Endometrial microvascular endothelial cells (primary cell): ENCODE measurements around the gene HDHD2. TPM values are rescaled to one million over a fixed set of nuclear protein-coding genes. Genes with fewer than 3 reads are reported as not detected.

ENCODE experiments used
- in situ Hi-C: cut with HindIII; loops from 2 replicates; pipeline ENCODE4 v1.10.0; 2017; ENCODE audit warnings: low sequenced_read_pairs, low pct_unique_long_range_greater_than_20kb; ENCODE audit errors: inconsistent ontology term
- total RNA-seq: library from RNA; depleted of rRNA; stranded (reverse); fragments of >200 nt; gene quantifications from one replicate; pipeline ENCODE4 v1.2.3, GENCODE V29; 2015; ENCODE audit errors: inconsistent ontology term

The HDHD2 gene
- total RNA-seq, 1 donor from 2014 or later: 16.3 TPM

- in situ Hi-C loops: no loop called here
Observed at GRCh38 chr18:47080872-47081271, 69.4 kb downstream of the HDHD2 start.

- in situ Hi-C loops: no loop called here
Observed at GRCh38 chr18:47077111-47077510, 73.2 kb downstream of the HDHD2 start.

- in situ Hi-C loops: no loop called here
Observed at GRCh38 chr18:47075098-47075883, 75.0 kb downstream of the HDHD2 start.

DNA sequence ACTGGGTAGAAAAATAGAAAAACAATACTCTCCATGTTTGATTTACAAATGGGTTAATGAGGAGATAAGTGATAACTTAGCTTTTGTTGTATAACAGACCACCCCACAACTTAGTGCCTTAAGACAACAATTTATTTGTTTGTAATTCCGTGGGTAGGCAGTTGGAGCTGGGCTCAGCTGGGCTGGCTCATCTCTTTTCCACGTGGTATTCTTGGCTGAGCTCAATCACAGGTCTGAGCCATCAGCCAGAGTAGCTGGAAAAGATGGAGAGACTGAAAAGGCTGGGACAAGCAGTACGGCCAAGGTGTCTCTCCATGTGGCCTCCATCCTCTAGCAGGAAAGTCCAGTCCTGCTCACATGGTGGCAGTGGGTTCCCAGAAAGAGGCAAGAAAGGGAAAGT is 82.7 kb downstream of the HDHD2 start:
- in situ Hi-C loops: no loop called here

- in situ Hi-C loops: no loop called here
Observed at GRCh38 chr18:47063096-47063495, 87.2 kb downstream of the HDHD2 start.

GRCh38 chr18:47062471-47062870 is 87.8 kb downstream of the HDHD2 start:
- in situ Hi-C loops: no loop called here

Other genes with a start within 250 kb of the HDHD2 start
- gene PIAS2, start 233.0 kb downstream of the HDHD2 start, total RNA-seq: 14.1 TPM
- gene KATNAL2, start 232.9 kb downstream of the HDHD2 start, total RNA-seq: 7.3 TPM
- not detected for gene ELOA2, start 114.9 kb downstream of the HDHD2 start, total RNA-seq
- 17.6 TPM for gene IER3IP1, start 25.9 kb upstream of the HDHD2 start, total RNA-seq
- not detected for gene SKOR2, start 101.2 kb upstream of the HDHD2 start, total RNA-seq